GM21367 (cell line): Measurements from ENCODE around the gene NAA10.
"Not testable (repeated sequence)": the region's sequence is repeated elsewhere in the genome, so short reads cannot be mapped to it uniquely, and the experiment has no call there.

Experiments
- ATAC-seq: cut with Tn5 transposase; IDR thresholded peaks from one replicate; pipeline ENCODE4 v1.9.1; 2021; ENCODE audit not compliant: unreplicated experiment

Gene NAA10

DNA sequence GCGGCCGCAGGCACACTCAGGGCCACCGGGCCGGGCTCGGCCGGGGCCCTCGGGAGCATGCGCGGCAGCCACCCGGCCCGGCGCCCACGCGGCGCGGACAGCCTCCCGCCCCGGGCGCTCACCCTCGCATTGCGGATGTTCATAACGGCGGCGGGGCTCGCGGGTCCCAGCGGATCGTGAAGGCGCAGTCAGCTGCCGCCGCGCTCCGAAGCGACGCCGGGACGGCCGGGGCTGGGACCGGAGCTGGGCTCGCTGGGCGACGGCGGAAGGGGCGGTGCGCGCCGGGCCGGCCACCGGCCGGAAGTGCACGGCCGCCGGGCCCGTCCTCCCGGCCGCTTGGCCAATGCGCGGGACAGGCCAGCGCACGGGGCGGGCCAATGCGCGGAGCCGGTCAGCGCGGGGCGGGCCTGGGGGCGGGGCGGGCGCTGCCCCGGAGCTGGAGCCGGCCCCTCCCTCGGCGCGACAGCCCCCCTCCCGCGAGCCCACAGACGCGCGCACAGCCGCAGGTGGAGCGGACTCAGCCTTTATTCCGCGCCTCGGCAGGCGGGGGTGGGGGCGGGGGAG is at the start of gene NAA10:
Gene NAA10, minus strand, starts transcription at position 276 of the 564 bp plus-strand sequence. Its CDS starts 133 bp downstream, at position 143.
- peak; percentile 82 for ATAC-seq

DNA sequence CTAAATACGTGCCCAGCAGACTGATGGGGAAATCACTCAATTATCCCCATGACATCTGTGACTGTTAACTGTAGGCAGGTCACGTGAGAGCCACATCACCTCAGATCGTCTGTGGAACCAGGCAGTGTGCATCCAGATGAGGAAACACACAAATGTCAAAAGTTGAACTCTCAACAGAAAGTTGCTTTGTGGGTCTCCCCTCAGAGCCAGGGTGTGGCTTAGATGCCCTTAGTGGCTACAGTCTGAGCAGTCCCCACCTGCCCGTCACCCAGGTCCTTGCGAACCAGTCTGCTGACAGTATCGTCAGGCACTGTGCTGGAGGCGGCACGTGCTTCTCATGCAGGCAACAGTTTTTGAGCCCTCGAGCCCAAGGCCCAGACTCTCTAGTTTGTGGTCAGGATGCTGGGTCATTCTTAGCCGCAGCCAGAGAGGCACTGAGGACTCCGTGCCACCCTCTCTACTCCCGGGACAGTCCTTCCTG is 48.5 kb upstream of the NAA10 start:
- ATAC-seq, result no peak

DNA sequence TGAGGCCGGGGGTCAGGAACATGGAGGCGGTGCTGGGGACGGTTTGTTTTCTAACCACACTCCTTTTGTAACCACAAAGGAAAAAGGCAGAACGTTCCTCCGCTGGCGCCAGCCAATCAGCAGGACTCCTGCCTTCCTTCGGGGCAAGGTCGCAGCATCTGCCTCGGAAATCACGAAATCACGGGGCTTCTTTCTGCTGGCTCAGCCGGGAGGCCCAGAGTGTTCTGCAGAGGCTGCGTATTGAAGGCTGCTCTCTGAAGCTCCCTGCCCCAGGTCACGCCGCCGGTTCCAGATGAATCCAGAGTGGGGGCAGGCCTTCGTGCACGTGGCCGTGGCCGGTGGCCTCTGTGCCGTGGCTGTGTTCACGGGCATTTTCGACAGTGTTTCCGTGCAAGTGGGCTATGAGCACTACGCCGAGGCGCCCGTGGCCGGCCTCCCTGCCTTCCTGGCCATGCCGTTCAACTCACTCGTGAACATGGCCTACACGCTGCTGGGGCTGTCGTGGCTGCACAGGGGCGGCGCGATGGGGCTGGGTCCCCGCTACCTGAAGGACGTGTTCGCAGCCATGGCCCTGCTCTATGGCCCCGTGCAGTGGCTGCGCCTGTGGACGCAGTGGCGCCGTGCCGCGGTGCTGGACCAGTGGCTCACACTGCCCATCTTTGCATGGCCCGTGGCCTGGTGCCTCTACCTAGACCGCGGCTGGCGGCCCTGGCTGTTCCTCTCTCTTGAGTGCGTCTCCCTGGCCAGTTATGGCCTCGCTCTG is 47.1 kb upstream of the NAA10 start:
- no peak for ATAC-seq

DNA sequence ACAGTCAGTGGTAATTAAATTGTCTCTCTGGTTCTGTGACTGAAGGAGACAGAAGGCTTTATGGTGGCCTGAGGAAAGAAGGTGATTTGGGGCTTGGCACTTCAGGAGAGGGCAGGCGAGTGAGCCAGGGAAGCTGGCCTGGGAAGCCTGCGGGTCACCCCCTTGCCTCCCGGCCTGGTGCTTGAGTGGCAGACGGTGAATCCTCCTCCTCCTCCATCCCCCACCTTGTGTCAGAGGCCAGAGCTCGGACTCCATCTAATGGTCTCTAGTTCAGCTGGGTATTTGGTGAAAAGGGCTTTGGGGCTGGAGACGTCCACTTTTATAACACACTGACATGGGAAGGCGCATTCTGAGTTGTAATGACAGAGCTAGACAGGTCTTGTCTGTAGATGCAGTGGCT is 46.4 kb upstream of the NAA10 start:
- no peak for ATAC-seq

DNA sequence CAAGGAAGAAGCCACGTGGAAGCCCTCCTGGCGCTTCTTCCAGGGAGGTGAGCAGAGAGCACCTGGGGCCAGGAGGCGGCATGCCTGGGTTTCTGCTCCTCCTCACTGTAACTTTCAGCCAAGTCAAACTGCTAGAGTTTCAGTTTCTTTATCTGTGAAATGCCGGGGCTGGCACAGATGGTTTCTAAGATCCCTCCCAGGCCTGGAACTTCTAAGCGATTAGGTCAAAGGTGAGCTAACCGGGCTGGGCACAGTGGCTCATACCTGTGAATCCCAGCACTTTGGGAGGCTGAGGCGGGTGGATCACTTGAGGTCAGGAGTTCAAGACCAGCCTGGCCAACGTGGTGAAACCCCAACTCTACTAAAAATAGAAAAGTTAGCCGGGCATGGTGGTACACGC is 45.6 kb upstream of the NAA10 start:
- ATAC-seq, result not testable (repeated sequence)

DNA sequence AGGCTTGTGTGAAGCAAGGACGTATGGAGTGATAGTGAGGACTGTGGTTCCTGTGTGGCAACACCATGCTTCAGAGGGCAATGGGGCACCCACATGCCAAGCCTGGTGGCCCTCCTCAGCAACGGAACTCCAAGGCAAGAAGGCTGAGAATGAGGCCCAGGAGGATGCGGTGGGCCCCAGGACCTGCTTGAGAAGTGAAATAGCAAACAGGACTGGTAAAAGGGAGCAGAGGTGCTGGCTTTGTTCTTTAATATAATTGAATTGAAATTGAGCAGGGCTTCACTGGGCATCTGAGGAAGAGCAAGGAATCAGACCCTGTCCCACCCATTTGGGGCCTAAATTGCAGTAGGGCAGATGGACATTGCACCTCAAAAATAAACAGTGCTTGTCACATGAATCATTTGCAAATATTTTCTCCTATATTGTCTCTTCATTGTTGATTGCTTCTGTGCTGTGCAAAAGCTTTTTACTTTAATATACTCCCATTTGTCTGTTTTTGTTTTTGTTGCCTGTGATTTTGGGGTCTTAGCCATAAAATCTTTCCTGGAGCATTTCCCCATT is 40.0 kb upstream of the NAA10 start:
- ATAC-seq, result no peak

DNA sequence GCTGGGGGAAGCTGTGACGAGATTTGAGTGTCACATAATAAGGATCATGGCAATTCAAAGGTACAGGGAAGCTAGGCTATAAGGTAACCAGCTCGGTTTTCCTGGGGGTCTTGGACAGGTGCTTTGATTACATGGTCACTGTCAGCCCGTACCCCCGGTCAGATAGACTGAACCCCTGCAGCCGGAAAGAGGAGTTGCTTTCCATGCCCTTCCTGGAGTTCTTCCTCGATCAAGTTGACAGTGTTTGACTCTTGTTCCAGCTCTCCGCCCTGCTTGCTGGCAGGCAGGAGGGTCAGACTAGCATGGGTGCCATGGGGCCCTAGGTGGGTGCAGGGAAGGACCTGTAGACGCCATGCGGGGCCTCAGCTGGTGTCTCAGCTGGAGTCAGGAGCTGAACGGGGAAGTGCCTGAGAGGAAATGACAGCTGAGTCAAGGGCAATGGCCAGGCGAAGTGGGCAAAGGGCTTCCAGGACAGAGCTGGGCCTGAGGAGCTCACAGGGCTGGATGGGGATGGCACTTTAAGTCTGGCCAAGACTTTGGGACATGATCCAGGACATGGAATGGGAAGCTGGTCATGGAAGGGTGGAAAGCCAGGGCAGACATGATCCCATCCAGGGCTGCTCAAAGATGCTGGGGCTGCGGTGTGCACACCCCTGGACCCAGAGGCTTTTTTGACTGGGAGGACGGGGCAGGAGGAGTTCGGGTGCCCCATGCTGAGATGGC is 39.3 kb upstream of the NAA10 start:
- no peak for ATAC-seq

DNA sequence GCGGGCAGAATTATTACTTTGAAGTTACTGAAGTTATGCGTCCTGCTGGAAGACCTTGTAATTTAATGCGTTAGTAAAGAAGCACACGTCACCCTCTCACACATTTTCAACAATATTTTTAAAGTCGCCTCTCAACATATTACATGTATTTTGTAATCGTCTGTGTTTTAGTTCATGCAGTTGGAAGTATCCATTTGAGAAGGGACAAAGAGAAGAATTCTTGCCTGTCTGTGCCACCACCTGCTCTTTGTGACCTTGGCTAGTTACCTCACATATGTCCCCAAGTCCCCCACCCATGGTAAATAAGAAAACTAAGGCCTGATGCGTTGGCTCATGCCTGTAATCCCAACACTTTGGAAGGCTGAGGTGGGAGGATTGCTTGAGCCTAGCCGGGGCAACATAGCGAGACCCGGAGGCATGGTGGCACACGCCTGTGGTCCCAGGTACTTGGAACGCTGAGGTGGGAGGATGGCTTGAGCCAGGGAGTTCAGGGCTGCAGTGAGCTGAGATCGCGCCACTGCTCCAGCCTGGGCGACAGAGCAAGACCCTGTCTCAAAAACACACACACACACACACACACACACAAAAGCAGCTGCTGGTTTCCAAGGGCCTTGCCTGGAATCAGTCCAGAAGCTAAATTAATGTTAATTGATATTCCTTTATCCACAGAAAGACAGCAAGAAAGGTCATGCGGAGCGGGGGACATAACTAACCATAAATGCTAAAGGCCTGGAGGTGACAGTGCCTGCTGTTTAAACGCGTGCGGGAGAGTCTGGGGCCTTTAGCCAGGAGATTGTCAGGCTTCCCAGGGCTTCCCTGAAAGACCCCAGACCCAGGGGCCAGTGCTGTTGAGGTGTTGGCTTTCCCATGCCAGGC is 38.5 kb upstream of the NAA10 start:
- no peak for ATAC-seq

DNA sequence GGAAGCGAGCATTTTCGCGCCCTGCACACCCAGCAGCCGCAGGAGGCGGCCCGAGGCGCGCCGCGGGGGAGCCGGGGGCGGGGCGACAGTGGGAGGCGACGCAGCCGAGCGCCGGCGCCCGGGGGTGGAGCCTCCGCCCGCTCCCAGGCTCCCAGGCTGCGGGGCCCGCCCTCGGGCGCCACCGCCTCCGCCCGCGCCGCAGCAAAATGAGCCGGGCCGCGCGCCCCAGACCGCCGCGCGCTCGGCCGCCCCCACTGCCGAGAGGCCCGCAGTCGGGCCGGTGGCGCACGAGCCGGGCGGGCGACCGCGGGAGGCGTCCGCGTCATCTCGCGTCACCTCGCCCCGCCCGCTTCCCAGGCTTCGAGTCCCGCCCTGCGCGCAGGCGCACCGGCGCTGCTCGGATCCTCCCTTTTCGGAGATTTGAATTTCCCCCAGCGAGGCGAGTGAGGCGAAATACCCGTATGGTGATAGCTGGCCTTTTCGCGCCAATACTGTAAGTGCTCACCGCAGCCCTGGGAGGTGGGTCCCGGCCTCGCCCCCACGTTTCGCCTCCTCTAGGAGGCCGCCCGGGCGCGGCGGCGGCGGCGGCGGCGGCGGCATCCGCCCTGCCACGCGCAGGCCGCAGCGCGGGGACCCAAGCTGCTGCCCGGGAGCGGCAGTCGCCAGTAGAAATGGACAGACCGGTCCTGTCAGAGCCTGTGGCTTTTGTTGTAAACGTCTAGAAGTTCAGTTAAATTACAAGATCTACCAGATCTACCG is 37.7 kb upstream of the NAA10 start, which contains the start of gene TMEM187:
Gene TMEM187, plus strand, starts transcription at position 387 of the 759 bp plus-strand sequence. CDS start 9,309 bp downstream, outside the sequence.
- peak; percentile 32 for ATAC-seq

DNA sequence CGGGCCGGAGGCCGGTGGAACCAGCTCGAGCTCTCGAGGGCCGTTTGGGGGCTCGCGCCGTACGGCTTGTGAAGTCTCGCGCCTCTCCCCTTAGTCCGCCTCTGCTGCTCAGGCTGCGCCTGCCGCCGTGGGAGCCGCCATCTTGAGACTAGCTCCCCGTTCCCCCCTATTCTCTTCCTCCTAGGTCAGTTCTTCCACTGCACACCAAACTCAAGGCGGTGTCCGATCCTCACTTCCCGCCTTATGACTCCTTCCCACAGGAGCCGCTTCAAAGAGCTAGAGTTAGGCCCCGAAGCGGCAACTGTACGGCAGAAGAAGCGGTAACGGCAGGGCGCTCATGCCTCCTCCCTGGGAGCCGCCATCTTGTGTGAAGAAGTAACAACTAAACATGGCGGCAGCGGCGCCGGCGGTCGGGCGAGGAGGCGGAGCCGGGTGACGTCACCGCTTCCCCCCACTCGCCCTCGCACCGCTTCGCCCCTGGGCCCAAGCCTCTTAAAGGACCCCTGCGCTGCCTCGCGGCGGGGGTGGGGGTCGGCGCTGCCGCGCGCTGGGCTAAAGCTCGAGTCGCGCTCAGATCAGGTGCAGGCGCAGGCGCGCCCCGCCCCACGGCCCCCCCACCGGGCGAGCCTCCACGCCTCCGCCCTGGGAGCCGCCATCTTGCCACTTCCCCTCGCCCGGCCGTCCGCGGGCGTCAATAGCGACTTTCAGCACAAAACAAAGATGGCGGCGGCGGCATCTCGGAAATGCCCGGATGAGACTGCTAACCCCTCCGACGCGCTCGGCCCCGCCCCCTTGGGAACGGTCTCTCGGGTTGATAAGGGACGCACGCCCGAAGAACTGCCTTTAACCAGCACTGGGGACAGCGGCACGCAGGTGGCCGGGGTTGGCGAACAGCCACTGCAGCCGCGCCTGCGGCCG is 36.9 kb upstream of the NAA10 start, which contains the start of gene HCFC1:
Gene HCFC1, minus strand, starts transcription at position 369 of the 918 bp plus-strand sequence. CDS start 978 bp downstream, outside the sequence.
- ATAC-seq, result peak; percentile 26

DNA sequence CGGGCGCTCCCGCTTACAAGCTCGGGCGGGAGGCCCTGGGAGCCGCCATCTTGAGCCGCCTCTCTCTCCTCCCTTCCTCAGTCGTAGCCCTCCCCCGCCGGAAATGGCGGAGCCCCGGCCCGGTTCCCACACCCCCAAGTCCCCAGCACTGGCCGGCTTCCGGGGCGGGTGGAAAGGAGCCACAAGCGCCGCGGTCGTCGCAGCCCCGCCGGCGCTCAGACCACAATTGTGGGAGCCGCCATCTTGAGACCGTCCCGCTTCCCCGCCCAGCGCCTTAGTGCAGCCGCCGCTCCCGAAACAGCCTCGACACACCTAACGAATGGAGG is 36.2 kb upstream of the NAA10 start:
- peak; percentile 30 for ATAC-seq

DNA sequence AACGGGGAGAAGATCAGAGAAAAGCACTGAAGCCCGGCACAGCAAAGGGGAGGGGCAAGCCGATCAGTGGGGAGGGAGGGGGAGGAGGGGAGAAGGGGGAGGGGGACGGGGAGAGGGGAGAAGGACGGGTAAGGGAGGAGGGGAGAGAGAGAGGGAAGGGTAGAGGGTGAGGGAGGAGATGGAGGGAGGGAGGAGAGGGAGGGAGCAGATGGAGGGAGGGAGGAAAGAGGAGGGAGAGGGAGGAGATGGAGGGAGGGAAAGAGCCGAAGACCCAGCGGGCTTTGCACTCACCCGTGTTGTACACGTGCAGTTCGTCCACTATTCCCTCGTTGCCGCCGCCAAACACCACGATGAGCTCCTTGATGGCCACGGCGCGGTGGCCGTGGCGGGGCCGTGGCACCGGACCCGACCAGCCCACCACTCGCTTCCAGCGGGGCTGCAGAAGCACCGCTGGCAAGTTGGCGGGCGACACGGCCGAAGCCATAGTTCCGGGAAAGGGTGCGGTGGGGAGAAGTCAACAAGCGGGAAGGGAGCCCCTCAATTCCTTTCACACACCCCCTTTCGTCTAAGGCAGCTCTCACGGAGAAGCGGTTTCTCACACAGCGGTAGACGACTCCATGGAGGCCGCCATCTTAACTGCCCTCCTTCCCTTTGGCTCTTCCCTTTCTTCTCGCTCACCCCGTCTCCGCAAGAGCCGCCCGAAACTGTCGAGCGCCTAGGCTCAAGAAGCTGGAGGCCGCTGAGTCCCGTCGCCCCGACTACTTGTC is 35.7 kb upstream of the NAA10 start:
- no peak for ATAC-seq

DNA sequence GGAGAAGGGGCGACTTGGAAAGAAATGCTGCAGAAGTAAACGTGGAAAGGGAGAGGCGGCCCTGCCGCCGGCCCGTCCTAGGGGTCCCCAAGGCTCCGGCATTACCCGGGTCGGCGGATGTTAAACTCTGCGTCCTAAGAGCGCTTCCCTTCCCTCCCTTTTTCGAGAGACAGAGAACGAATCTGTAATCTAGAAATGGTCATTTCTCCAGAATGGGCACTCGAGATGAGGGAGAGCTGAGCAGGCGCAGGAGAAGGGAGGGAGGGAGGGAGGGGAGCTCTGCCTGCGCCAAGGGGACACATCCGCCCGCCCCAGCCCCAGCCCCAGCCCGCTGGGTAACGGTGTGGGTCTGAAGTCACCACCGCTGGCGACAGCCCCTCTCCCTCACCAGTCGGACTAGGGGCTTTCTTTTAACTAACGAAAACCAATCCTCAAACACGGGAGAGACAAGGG is 35.1 kb upstream of the NAA10 start:
- no peak for ATAC-seq

DNA sequence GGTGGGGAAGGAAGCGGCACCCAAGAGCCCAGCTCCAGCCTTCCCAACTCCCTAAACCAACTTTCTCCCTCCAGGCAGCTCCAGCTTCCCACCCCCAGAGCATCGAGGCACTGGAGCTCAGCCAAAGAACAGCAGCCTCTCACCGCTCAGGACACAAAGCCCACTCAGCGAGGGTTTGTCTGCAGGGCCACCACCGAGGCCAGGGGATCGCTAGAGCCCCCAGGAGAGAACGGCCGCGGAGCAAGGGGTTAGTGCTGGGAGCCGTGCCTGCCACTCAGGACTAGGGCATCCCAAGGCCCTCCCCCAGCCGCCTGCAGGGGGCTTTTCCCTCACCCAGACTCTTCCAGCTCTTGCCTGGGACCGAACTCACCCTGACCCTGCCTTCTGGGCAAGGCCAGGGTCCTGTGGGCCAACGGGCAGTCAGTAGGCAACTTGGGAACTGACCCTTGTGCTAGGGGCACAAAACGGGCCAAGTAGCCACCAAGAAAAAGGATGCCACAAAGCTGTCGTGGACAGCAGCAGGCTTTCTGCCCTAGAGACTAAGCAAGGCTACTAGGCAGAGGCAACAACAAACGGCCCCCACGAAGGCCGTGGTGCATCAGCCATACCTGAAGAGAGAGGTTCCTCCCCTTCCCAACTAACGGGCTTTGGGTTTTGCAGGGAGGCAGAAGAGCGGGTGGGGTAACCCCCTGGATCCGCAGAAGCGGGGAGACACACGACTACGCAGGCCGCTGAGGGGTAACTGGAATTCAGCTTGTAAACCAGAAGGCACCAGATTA is 34.5 kb upstream of the NAA10 start:
- ATAC-seq, result no peak

DNA sequence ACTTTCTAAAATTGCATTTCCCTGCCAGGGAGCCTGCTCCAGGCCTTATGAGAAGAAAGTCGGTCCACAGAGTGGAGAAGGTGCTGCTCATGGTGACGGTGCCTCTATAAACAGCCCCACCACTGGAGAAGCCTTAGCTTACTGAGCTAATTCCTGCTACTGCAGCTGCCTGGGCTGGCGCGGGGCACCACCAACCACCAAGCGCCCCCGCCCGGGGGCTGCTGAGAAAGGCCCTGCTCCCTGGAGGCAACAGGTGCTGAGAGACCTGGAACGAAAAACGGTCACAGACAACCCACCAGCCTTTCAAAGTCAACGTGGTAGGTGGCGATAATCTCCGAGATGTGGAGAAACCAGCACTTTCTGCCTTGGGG is 33.9 kb upstream of the NAA10 start:
- no peak for ATAC-seq

DNA sequence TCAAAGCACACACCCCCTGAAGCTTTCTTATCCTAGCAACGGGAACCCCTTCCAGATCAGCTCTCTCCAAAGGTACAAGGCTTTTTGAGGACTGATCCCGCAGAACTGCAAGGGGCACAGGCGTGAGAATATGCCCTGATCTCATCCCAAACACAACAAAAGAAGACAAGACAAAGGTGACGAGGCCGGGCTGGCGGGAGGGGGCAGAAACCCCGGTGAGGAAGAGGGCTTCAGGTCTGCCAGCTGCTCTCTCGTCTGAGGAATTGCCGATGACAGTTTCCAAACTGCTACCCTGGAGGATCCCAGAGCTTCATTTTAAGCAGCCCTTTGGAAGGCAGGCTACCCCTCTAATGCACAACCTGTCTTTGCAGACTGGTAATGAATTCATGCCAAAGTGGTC is 33.4 kb upstream of the NAA10 start:
- ATAC-seq, result no peak

DNA sequence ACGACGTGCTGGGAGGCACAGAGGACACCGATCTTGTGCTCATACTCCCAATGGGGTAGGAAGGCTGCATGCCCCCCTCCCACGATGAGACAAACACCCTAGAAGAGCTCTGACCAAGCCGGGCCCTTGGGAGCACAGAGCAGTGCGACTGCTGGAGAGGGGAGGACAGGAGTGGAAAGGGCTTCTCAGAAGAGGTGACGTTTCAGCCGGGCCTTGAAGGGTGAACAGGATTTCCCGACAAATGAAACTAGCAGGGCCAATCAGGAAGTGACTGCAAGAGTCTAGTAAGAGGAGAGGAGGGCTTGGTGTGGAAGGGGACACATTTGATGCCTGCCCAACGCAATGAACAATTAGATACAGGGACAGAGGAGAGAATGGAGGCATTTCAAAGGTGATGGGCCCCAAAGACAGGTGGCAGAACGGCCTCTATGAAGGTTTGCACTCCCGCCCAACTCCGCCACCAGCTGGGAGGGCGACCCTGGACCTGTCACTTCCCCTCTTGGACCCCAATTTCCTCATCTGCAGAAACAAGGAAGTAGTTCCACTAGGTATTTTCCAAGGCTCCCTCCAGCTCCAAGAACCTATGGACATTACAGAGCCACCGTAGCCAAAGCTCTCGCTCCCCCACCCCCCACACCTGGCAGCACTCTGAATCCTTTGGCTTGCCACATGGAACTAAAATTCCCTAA is 32.8 kb upstream of the NAA10 start:
- ATAC-seq, result no peak
